ENCODE data around the gene STRBP.

Gene STRBP

DNA sequence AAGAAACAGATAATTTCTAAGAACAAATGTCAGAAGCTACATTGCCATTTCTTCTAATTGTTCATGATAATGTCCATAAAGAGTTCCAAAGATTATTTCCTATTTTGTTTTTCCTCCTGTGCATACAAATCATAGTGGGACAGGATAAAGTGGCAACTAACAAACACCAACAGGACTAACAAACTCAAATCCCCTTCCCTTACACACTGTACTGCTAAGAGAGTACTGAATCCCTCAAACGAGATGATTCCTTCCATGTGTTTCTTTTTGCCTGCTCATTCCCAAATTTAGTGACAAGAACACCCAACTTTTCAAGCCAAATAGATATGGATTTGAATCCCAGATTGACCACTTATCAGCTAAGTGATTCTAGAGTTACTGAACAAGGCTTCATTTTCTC, 15.2 kb downstream of the STRBP start:
- TF ChIP-seq FOXP2 (optimal IDR thresholded peaks at IDR 0.05; ENCODE audit: borderline replicate concordance, extremely low read depth, extremely low read length, insufficient read depth) (no peak), SIN3A (IDR thresholded peaks at IDR 0.05; ENCODE audit: borderline replicate concordance, insufficient read depth, low read length) (no peak), TAF1 (IDR thresholded peaks at IDR 0.05; ENCODE audit: borderline replicate concordance, insufficient read depth, low read length) (no peak), POLR2AphosphoS5 (IDR thresholded peaks at IDR 0.05; ENCODE audit: low read depth, low read length) (no peak)
- TF ChIP-seq, protein P1, sequence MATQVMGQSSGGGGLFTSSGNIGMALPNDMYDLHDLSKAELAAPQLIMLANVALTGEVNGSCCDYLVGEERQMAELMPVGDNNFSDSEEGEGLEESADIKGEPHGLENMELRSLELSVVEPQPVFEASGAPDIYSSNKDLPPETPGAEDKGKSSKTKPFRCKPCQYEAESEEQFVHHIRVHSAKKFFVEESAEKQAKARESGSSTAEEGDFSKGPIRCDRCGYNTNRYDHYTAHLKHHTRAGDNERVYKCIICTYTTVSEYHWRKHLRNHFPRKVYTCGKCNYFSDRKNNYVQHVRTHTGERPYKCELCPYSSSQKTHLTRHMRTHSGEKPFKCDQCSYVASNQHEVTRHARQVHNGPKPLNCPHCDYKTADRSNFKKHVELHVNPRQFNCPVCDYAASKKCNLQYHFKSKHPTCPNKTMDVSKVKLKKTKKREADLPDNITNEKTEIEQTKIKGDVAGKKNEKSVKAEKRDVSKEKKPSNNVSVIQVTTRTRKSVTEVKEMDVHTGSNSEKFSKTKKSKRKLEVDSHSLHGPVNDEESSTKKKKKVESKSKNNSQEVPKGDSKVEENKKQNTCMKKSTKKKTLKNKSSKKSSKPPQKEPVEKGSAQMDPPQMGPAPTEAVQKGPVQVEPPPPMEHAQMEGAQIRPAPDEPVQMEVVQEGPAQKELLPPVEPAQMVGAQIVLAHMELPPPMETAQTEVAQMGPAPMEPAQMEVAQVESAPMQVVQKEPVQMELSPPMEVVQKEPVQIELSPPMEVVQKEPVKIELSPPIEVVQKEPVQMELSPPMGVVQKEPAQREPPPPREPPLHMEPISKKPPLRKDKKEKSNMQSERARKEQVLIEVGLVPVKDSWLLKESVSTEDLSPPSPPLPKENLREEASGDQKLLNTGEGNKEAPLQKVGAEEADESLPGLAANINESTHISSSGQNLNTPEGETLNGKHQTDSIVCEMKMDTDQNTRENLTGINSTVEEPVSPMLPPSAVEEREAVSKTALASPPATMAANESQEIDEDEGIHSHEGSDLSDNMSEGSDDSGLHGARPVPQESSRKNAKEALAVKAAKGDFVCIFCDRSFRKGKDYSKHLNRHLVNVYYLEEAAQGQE (IDR thresholded peaks at IDR 0.05; ENCODE audit: insufficient read depth in 1 of 2, low read depth in 2 of 2, low read length in 2 of 2) = no peak

DNA sequence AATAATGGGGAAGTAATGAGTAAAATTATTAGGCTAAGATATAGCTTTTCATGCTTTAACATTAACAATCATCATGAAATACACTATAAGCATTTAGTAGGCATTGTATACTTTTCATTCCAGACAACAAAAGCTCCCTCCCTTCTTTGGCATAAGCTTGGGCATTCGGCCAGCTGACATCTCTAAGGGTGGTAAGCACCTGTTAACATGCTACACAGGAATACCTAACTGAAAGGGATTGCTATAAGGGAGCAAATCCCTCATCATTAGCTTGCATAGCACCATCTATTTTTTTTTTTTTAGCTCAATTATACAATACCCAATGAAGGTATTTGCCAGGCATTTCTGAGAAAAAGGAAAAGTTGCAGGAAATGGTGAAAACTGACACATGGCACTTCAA, 16.6 kb downstream of the STRBP start:
- TF ChIP-seq POLR2AphosphoS5 (IDR thresholded peaks at IDR 0.05; ENCODE audit: low read depth, low read length) (no peak), FOXP2 (optimal IDR thresholded peaks at IDR 0.05; ENCODE audit: borderline replicate concordance, extremely low read depth, extremely low read length, insufficient read depth) (no peak), TAF1 (IDR thresholded peaks at IDR 0.05; ENCODE audit: borderline replicate concordance, insufficient read depth, low read length) (no peak)
- TF ChIP-seq, protein P1 (IDR thresholded peaks at IDR 0.05; ENCODE audit: insufficient read depth in 1 of 2, low read depth in 2 of 2, low read length in 2 of 2) = no peak

DNA sequence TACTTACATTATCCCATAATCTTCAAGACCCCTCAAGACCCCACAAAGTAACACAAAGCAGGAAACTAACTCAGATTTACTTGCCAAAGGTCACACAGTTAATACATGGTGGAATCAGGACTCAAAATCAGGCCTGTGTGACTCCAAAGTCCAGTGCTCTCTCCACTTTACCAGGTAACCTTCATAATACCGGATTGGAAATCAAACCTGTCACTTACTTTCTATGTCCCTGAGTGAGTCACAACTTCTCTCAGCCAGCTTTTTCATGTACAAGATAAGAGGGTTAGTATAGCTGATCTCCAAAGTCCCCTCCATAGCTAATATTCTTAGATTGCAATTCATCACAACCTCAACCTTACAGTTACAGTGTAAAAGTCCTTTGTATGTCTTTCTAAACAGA, 17.1 kb downstream of the STRBP start:
- TF ChIP-seq FOXP2 (optimal IDR thresholded peaks at IDR 0.05; ENCODE audit: borderline replicate concordance, extremely low read depth, extremely low read length, insufficient read depth) = no peak
- TF ChIP-seq SIN3A (IDR thresholded peaks at IDR 0.05; ENCODE audit: borderline replicate concordance, insufficient read depth, low read length) = no peak
- TF ChIP-seq TAF1 (IDR thresholded peaks at IDR 0.05; ENCODE audit: borderline replicate concordance, insufficient read depth, low read length) = no peak
- TF ChIP-seq POLR2AphosphoS5 (IDR thresholded peaks at IDR 0.05; ENCODE audit: low read depth, low read length) = no peak
- TF ChIP-seq, protein P1 (IDR thresholded peaks at IDR 0.05; ENCODE audit: insufficient read depth in 1 of 2, low read depth in 2 of 2, low read length in 2 of 2) = no peak

DNA sequence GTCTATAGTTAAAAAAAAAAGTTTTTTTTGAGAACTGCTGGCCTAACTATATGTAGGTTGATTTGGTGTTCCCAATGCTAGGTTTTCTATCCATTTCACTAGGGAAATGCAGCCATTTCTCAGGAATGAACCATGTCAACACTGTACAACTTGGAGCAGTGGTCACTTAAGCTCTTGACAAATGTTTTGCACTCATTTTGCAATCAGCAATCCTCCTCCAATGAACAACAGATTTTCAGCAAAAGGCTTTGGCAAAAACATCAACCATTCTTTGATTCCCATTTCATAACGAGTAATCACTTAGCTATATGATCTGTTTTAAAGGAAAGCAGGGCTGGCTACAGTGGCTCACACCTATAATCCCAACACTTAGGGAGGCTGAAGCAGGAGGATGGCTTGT, 17.9 kb downstream of the STRBP start:
- no peak for TF ChIP-seq SIN3A (IDR thresholded peaks at IDR 0.05; ENCODE audit: borderline replicate concordance, insufficient read depth, low read length)
- no peak for TF ChIP-seq FOXP2 (optimal IDR thresholded peaks at IDR 0.05; ENCODE audit: borderline replicate concordance, extremely low read depth, extremely low read length, insufficient read depth)
- TF ChIP-seq TAF1 (IDR thresholded peaks at IDR 0.05; ENCODE audit: borderline replicate concordance, insufficient read depth, low read length) = no peak
- TF ChIP-seq POLR2AphosphoS5 (IDR thresholded peaks at IDR 0.05; ENCODE audit: low read depth, low read length) = no peak
- TF ChIP-seq, protein P1 (IDR thresholded peaks at IDR 0.05; ENCODE audit: insufficient read depth in 1 of 2, low read depth in 2 of 2, low read length in 2 of 2) = no peak

DNA sequence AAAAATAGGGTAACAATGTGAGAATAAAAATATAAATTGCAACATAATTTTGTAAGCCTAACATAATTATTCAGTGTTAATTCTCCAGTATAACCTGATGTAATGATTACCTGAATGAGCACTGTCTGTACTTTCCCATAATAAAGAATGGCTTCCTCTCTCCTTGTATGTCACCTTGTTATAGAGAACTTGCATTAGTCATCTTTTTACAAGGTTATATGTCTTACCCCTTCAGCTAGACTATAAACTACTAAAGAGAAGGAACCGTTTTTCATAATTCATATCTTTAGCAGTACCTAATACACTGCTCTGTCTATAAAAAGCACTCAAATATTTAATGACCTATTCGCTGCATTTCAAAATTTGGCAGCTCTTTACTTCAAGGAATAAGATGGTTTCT, 19.8 kb downstream of the STRBP start:
- no peak for TF ChIP-seq SIN3A (IDR thresholded peaks at IDR 0.05; ENCODE audit: borderline replicate concordance, insufficient read depth, low read length)
- TF ChIP-seq POLR2AphosphoS5 (IDR thresholded peaks at IDR 0.05; ENCODE audit: low read depth, low read length) = no peak
- TF ChIP-seq TAF1 (IDR thresholded peaks at IDR 0.05; ENCODE audit: borderline replicate concordance, insufficient read depth, low read length) = no peak

All from PFSK-1 (cell line).